Upper lobe of left lung (tissue), 4 donors: ENCODE data around the gene LRRC8D.

Experiments used
- CTCF ChIP-seq, 6 experiments: fragments of 450-650 bp in 4 of 6; fragments of 200-600 bp in 2 of 6; sonication (generic) in 2 of 6; IDR thresholded peaks; one replicate each; pipeline ENCODE4 v1.5.1; 2016 to 2019; ENCODE audit warnings: antibody characterized with exemption in 6 of 6
- POLR2A ChIP-seq, 4 donors: fragments of 450-650 bp; IDR thresholded peaks; one replicate each; pipeline ENCODE4 v1.5.1; 2016 to 2017; ENCODE audit warnings: antibody characterized with exemption in 4 of 4, mild to moderate bottlenecking in 2 of 4
- POLR2AphosphoS5 ChIP-seq, 2 donors: sonication (generic); formaldehyde crosslinking; IDR thresholded peaks; one replicate each; pipeline ENCODE4 v1.5.1; 2017; ENCODE audit warnings: antibody characterized with exemption in 2 of 2

- TF ChIP-seq POLR2A (IDR thresholded peaks at IDR 0.05) (no peak), CTCF (IDR thresholded peaks at IDR 0.05) (no peak), POLR2AphosphoS5 (IDR thresholded peaks at IDR 0.05) (no peak)
These were observed 120.4 kb downstream of the LRRC8D start for GRCh38 chr1:89941110-89941766.
